ENCODE data around the gene ALG1.
A peak's percentile ranks its signal among the peaks of the same experiment; 100 is the strongest.
"Not testable (repeated sequence)": the region's sequence is repeated elsewhere in the genome, so short reads cannot be mapped to it uniquely, and the experiment has no call there.

Gene ALG1, protein sequence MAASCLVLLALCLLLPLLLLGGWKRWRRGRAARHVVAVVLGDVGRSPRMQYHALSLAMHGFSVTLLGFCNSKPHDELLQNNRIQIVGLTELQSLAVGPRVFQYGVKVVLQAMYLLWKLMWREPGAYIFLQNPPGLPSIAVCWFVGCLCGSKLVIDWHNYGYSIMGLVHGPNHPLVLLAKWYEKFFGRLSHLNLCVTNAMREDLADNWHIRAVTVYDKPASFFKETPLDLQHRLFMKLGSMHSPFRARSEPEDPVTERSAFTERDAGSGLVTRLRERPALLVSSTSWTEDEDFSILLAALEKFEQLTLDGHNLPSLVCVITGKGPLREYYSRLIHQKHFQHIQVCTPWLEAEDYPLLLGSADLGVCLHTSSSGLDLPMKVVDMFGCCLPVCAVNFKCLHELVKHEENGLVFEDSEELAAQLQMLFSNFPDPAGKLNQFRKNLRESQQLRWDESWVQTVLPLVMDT

GRCh38 chr16:5071681-5072333 lies at the start of gene ALG1:
TSS of gene ALG1 (plus strand) at chr16:5071843. CDS start at chr16:5071850, 7 bp downstream.
- peak; percentile 75 for DNase-seq

GRCh38 chr16:5022521-5022920 lies 49.1 kb upstream of the ALG1 start:
- no peak for DNase-seq

DNA sequence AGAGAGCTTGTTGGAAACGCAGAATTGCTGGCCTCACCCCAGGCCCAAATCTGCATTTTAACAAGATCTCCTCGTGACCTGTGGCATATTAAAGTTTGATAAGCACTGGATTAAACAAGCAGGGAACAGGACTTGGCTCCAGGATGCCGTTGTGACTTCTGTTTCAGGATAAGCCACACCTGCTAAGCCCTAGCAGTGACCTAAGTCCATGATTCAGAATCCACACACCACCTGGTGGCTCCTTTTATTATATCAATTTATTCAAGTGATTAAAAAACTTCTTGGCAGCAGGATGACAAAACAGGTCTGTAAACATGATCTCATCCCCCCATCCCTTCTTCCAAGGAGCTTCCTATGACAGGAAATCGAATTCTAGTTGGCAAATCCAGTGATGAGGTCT lies 47.0 kb upstream of the ALG1 start:
- DNase-seq, result no peak

DNA sequence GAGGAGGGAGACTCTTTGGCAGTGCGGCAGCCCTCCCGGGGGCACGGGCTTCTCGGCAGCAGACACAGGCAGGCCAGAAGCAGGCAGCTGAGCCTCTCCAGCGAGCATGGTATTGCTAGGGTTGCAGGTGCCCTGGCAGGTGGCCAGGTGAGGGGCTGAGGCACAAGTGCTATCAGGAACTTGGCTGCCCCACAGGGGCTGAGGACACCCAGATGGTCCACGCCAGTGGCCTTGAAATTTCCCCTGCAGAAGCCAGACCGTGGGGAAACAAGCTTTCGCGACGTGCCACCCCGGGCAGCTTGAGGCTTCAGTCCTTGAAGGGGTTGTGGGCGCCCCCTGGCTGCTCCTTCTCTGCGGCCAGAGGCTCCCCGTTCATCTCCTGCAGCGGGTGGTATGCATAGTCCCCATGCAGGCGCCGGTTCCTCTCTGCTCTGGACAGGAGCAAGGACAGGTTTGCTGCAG lies 46.4 kb upstream of the ALG1 start:
- no peak for DNase-seq

- DNase-seq, result no peak
Measured at GRCh38 chr16:5026664-5027063, 45.0 kb upstream of the ALG1 start.

- DNase-seq, result no peak
Measured at GRCh38 chr16:5027086-5027485, 44.6 kb upstream of the ALG1 start.

DNA sequence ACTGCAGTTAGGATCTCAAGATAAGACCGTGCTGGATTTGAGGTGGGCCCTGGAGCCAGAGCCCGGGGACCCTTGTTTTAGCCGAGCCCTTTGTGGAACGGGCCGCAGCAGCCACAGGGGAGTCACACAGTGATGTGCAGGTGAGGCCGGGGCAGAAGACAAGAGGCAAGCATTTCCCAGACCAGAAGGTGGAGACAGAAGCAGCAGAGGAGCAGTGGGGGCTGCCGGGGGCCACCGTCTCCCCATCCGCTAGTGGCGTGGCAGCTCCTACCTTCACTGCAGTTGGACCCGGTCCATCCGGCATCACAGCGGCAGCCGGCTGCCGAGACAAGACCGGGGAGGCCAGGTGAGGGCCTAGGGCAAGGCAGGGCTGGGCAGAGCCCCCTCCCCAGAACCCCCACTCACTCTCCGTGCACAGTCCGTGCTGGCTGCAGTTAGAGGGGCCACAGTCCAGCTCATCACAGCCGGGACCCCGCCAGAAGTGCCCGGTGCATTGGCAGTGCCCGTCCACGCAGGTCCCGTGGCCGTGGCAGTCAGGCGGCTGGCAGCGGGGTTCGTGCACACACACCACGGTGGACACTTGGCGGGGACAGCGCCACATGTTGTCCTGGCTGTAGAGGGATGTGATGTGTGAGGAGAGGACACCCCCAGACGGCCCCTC lies 43.9 kb upstream of the ALG1 start:
- DNase-seq, result no peak

- DNase-seq, result no peak
Measured at GRCh38 chr16:5028950-5029475, 42.6 kb upstream of the ALG1 start.

- DNase-seq, result no peak
Measured at GRCh38 chr16:5030251-5030870, 41.3 kb upstream of the ALG1 start.

- no peak for DNase-seq
Measured at GRCh38 chr16:5031601-5032000, 40.0 kb upstream of the ALG1 start.

GRCh38 chr16:5032748-5033167 lies 38.9 kb upstream of the ALG1 start:
- no peak for DNase-seq

DNA sequence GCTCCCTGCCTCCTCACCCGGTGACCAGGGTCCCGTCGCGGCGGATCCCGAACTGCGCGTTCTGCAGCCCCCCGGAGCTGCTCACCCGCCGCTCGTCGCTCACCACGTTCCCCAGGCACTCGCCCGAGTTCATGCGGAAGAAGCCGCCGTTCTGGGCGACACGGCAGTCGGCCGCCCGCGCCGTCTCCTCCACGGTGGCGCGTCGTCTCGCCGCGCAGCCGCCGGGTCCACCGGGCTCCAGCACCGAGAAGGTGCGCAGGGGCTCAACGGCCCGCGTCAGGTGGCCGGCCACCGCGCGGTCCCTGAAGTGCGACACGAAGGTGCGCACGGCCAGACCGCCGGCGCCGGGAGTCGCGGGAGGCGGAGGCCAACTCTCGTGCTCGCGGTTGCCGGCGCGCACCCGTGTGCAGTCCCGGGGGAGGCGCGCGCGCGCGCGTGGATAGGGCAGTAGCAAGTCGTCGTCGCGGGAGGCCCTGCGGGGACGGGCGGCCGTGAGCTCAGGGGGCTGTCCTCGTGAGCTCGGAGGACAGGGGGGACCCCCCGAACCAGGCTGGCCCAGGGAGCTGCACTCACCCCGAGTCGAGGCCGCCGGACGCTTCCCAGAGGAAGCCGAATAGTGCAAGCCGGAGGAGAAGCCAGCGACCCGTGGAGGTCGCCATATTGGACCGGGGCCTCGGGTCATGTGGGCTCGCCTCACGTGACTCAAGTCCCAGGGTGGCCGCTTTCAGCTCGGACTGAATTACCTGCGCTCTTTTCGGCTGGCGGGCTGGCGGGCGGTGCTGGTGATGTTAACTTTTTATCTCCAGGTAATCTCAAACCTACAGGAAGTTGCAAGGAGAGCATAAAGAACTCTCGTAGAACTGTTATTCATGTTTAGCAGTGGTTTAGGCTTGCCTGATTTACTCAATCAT lies 38.1 kb upstream of the ALG1 start, which contains the start of gene NAGPA:
TSS of gene NAGPA (minus strand) at position 680 of the 911 bp plus-strand sequence. CDS start at position 659, 21 bp downstream.
- DNase-seq, result peak; percentile 56

GRCh38 chr16:5034167-5034523 lies 37.5 kb upstream of the ALG1 start:
- no peak for DNase-seq

GRCh38 chr16:5035909-5036227 lies 35.8 kb upstream of the ALG1 start:
- no peak for DNase-seq

DNA sequence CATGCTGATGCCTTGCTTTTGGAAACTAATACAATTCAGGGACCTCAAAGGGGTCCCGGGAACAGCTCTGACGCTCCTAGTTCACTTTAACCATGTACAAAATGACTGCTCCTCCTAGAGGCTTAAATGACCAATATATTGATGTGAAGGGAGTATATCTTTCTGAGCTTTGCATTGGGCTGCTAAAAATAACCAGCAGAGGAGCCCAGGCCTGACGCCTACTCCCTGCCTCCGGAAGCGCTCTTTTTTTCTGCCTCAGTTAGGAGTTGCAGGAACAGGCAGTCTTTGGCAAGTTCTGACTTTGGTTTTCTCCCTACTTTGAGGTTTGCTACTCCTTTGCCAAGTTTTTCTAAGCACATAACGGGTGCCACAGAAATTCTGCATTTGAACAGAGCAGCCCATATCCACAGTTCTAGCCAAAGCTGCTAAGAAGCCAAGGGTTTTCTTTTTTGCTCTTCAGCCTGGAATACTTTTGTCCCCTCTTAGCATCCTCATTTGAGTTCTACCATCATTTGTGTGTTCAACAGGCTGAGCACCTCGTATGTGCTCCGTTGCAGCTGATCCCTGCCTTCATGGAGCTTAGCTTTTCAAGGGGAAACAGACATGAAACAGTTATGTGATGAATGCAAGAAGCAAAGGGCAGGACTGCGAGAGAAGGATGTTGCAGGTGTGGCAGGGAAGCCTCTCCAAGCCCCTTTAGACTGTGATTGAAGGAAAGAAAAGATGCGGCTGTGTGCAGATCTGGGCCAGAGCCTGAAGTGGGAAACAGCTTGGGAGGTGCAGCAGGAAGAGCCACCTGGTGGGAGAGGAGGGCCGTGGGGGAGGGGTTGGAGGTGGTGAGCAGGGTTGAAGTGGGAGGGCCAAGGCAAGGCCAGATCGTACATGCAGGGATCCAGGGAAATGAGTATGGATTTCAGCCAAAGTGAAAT lies 35.2 kb upstream of the ALG1 start:
- no peak for DNase-seq

- DNase-seq, result no peak
Measured at GRCh38 chr16:5040451-5040850, 31.2 kb upstream of the ALG1 start.

GRCh38 chr16:5041600-5042133 lies 30.0 kb upstream of the ALG1 start:
- no peak for DNase-seq

GRCh38 chr16:5042574-5043171 lies 29.0 kb upstream of the ALG1 start:
- no peak for DNase-seq

DNA sequence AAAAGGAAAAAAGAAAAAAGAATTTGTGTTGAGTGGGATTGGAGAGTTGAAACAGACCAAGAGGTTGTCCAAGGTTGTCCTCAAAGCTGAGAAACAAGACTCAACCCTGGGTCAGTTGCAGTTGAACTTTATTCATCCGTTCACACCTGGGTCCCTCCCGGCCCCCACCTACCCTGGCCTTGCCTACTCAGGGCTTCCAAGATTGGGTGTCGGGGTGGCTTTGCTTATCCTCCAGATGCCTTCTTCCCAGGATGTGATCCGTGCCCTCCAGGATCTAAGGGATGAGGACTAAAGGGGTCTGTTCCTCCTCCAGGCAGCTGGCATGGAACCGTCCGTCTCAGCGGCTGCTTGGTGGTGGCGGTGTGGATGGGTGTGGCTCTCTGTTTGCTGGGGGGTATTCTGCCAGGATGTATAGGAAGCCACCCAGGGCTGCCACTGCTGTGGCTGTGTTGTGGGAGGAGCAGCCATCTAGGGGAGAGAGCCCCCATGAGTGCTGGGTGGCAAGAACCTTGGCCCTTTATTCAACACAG lies 27.6 kb upstream of the ALG1 start:
- no peak for DNase-seq

- not testable (repeated sequence) for DNase-seq
Measured at GRCh38 chr16:5044581-5044980, 27.1 kb upstream of the ALG1 start.
